HEK293T (cell line): ENCODE measurements around the gene CFAP210.

Source experiments
- CTCF ChIA-PET: fragments of 350-600 bp; formaldehyde crosslinking; extraction: SDS; loops from one replicate; lab custom pipeline; 2021; ENCODE audit warnings: antibody characterized with exemption, inconsistent platforms; lab: Yijun Ruan, JAX
- POLR2A ChIA-PET: fragments of 350-600 bp; formaldehyde crosslinking; extraction: SDS; loops from one replicate; lab custom pipeline; 2020; ENCODE audit warnings: antibody characterized with exemption, inconsistent platforms; lab: Yijun Ruan, JAX
- DNase-seq: peaks from one replicate; pipeline ENCODE4 v3.0.0; 2012; ENCODE audit warnings: mixed read lengths; ENCODE audit errors: extremely low spot score
- ARNT ChIP-seq: fragments of 450-650 bp; IDR thresholded peaks from 2 replicates; pipeline ENCODE4 v1.6.1; 2017; ENCODE audit warnings: mild to moderate bottlenecking
- BHLHE40 ChIP-seq: fragments of 450-650 bp; IDR thresholded peaks from 2 replicates; pipeline ENCODE4 v1.6.1; 2016; ENCODE audit warnings: mild to moderate bottlenecking, moderate library complexity, borderline replicate concordance
- CTBP1 ChIP-seq: fragments of 450-650 bp; IDR thresholded peaks from 2 replicates; pipeline ENCODE4 v1.6.1; 2016; ENCODE audit warnings: borderline replicate concordance
- ELF4 ChIP-seq: fragments of 450-650 bp; IDR thresholded peaks from 2 replicates; pipeline ENCODE4 v1.6.1; 2017; ENCODE audit warnings: antibody characterized with exemption
- FOXA1 ChIP-seq: fragments of 450-650 bp; IDR thresholded peaks from 2 replicates; pipeline ENCODE4 v1.6.1; 2016; ENCODE audit warnings: mild to moderate bottlenecking
- FOXK2 ChIP-seq: fragments of 450-650 bp; IDR thresholded peaks from 2 replicates; pipeline ENCODE4 v1.6.1; 2016; ENCODE audit warnings: mild to moderate bottlenecking
- FOXM1 ChIP-seq: fragments of 450-650 bp; IDR thresholded peaks from 2 replicates; pipeline ENCODE4 v1.6.1; 2017; ENCODE audit warnings: mild to moderate bottlenecking, borderline replicate concordance
- HDGF ChIP-seq: fragments of 450-650 bp; IDR thresholded peaks from 2 replicates; pipeline ENCODE4 v1.6.1; 2017; ENCODE audit warnings: antibody characterized with exemption, borderline replicate concordance
- L3MBTL2 ChIP-seq: fragments of 450-650 bp; conservative IDR thresholded peaks from 2 replicates; pipeline ENCODE4 v1.6.1; 2016; ENCODE audit warnings: mild to moderate bottlenecking
- LEF1 ChIP-seq: fragments of 450-650 bp; IDR thresholded peaks from 2 replicates; pipeline ENCODE4 v1.6.1; 2017; ENCODE audit warnings: mild to moderate bottlenecking, borderline replicate concordance
- NFRKB ChIP-seq: fragments of 450-650 bp; IDR thresholded peaks from 2 replicates; pipeline ENCODE4 v1.6.1; 2016; ENCODE audit warnings: mild to moderate bottlenecking, moderate library complexity
- SP1 ChIP-seq: fragments of 450-650 bp; IDR thresholded peaks from 2 replicates; pipeline ENCODE4 v1.6.1; 2017
- SUZ12 ChIP-seq: fragments of 450-650 bp; IDR thresholded peaks from 2 replicates; pipeline ENCODE4 v1.6.1; 2016; ENCODE audit warnings: mild to moderate bottlenecking
- TARDBP ChIP-seq: fragments of 450-650 bp; IDR thresholded peaks from 2 replicates; pipeline ENCODE4 v1.6.1; 2016
- ZNF384 ChIP-seq: fragments of 450-650 bp; IDR thresholded peaks from 2 replicates; pipeline ENCODE4 v1.6.1; 2016
- TF ChIP-seq, protein P1 (sequence below): fragments of 450-650 bp; IDR thresholded peaks from 2 replicates; pipeline ENCODE4 v1.6.1; 2016

CFAP210 gene

DNA sequence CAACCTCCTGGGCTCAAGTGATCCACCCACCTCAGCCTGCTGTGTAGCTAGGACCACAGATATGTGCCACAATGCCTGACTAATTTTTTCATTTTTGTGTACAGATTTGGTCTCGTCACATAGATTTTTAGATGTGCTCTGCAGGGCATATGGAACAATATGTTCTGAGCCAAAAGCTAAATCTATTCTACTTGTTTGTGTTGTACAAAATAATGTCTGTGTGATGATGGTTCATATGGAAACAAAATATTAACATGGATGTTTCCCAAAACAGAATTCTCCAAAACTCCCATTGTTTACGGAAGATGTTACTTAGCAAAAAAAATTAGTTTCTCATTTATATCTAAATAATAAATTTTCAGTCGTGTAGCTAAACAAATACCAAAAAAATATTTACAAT is 26.8 kb upstream of the CFAP210 start:
- POLR2A ChIA-PET: no interaction called here
- CTCF ChIA-PET: no interaction called here
- no peak for TF ChIP-seq ELF4
- no peak for TF ChIP-seq FOXK2
- no peak for TF ChIP-seq FOXM1
- no peak for TF ChIP-seq ZNF384
- no peak for TF ChIP-seq ARNT
- TF ChIP-seq TARDBP: no peak
- no peak for TF ChIP-seq SP1
- no peak for TF ChIP-seq LEF1
- no peak for DNase-seq

DNA sequence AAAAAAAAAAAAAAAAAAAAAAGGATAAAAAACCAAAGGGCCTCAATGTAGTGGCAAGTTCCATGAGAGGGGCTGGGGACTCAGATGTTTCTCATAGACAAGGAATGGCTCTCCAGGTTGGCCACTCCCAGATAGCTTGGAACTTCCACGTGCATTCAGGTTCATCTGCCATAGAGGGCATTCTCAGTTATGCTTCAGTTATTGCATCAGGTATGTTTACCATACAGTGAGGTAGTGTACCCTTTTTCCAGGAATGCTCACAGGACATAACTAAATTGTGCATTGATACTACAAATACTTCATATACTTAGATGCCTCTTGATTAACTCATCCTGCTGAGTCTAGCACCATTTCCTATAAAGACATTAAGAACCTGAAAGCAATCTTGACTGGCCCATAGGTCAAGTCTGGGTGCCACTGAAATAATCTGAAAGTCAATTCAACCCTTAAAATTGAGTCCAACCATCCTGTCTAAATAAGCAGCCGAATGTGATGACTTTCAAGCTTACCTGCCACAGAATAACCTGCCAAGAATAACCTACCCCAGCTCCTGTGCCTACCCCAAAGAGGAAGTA is 24.8 kb upstream of the CFAP210 start:
- CTCF ChIA-PET: no interaction called here
- TF ChIP-seq FOXK2 (no peak), SUZ12 (no peak), NFRKB (no peak), FOXM1 (no peak), LEF1 (no peak), ZNF384 (no peak), TARDBP (no peak), ARNT (no peak), ELF4 (no peak), L3MBTL2 (no peak), SP1 (no peak), FOXA1 (no peak), BHLHE40 (no peak)
- TF ChIP-seq, protein P1, sequence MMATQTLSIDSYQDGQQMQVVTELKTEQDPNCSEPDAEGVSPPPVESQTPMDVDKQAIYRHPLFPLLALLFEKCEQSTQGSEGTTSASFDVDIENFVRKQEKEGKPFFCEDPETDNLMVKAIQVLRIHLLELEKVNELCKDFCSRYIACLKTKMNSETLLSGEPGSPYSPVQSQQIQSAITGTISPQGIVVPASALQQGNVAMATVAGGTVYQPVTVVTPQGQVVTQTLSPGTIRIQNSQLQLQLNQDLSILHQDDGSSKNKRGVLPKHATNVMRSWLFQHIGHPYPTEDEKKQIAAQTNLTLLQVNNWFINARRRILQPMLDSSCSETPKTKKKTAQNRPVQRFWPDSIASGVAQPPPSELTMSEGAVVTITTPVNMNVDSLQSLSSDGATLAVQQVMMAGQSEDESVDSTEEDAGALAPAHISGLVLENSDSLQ: no peak
- POLR2A ChIA-PET: no interaction called here
- DNase-seq: no peak

DNA sequence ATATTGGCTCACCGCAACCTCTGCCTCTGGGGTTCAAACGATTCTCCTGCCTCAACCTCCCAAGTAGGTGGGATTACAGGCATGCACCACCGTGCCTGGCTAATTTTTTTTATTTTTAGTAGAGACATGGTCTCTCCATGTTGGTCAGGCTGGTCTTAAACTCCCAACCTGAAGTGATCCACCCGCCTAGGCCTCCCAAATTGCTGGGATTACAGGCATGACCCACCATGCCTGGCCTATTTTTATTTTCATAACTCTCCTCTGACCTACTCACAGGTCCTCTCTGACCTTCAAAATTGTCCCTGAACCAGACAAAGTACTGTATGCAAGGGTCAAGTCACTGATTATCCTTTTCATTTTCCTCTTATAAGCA is 23.5 kb upstream of the CFAP210 start:
- no peak for DNase-seq
- TF ChIP-seq TARDBP: no peak
- POLR2A ChIA-PET: no interaction called here
- CTCF ChIA-PET: no interaction called here

DNA sequence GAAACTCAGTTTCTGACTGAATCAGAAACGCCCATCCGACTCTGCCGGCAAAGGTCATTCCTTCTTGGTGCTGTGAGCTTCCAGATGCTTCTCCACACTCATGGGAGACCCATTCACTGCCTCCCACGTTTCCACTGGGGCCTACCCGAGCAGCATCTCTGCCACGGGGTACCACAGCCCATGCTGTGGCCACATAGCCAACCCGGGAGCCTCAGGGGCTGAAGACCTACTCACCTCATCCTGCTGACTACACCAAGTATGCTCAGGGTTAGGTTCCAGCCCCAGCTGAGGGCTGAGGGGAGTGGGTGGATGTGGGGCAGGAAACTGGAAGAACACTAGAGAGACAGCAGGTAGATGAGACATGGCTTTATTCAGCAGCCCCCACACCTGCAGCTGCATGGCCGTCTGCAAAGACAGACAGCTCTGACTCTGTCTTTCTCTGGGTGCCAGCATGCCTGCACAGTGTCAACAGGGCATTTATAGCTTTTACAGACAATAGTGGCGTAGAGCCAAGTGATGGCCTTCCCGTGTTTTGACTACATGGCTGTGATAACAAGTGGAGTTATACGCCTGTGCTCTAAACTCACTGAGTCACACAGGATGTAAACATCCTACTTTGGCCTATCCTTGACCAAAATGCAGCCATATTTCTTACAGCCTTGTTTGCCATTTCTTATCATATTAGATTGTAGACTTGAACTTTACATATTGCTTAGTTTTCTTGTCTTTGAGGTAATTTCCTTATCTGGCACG is 22.9 kb upstream of the CFAP210 start:
- CTCF ChIA-PET: no interaction called here
- POLR2A ChIA-PET: no interaction called here
- no peak for DNase-seq
- TF ChIP-seq BHLHE40 (no peak), CTBP1 (no peak), NFRKB (no peak), FOXK2 (no peak), LEF1 (no peak), ARNT (no peak), ELF4 (no peak), SUZ12 (no peak), ZNF384 (no peak), L3MBTL2 (no peak)

DNA sequence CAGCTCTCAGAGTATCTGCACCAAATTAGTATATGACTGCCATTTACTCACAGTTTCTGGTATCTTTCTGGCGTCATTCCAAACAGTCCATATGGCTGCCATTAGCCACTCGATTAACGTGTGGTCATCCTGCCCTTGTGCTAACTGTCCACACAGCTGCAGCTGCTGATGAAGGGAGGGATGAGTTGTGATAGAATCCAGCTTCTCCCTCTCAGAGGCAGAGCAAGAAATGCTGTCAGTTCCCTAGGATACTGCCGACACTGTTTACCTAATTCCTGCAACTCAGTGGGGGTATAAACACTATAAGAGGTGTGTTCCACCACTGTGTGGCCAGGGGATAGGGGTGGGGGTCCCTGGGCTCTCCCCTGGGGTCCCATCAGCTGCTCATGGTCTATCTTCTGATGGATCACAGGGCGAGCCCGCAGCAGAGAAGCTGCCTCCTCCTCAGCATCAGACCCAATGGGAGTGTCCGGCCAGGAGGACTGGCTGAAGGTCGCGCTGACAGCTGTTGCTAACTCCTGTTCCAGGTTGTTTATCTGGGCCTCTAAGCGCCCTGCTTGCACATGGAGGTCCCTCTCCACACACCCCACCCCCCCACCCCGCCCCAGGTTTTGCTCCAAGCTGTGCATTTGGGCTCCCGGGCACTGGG is 22.2 kb upstream of the CFAP210 start:
- POLR2A ChIA-PET: no interaction called here
- CTCF ChIA-PET: no interaction called here
- no peak for DNase-seq
- no peak for TF ChIP-seq L3MBTL2
- TF ChIP-seq ARNT: no peak
- TF ChIP-seq ZNF384: no peak
- TF ChIP-seq SP1: no peak
- no peak for TF ChIP-seq SUZ12
- no peak for TF ChIP-seq TARDBP
- TF ChIP-seq NFRKB: no peak
- no peak for TF ChIP-seq CTBP1
- no peak for TF ChIP-seq HDGF
- no peak for TF ChIP-seq FOXM1
- no peak for TF ChIP-seq FOXK2
- TF ChIP-seq FOXA1: no peak
- TF ChIP-seq LEF1: no peak
- no peak for TF ChIP-seq BHLHE40
- TF ChIP-seq, protein P1: no peak

DNA sequence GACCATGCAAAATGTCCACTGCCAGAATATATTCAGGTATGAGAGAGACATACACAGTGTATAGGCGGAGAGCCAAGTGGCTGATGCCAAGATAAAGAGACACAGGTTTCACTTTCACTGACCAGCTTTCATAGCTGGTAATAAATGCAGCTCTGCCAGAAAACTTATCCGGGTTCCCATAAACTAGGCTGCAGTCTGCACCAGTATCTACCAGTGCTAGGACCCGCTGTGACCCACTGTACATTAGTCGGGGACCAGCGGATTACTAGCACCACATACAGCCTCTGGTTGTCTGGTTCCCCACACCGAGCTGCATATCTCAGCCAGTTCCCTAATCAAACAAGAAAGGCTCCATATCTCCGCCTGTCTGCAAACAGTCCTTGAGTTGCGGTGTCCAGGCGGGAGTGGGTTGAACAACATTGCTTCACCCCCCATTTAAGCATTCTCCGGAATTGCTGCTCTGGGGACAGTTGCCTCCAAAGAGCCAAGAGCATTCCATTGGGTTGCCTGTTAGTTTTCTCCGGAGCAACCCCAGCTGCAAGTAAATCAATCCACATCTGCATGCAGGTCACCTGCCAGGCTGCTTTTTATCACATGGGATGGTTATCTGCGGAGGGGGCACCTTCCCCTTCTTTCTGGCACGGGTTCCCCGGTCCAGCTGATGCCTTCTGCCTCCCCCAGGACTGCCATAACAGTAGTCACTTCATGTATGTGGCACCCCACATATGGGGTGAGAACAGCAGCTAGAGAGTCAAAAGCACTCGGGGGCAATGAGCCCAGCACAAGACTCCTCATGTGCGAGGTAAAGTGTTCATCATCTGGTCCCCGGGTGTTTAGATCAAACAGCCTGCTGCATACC is 21.4 kb upstream of the CFAP210 start:
- DNase-seq: no peak
- TF ChIP-seq SP1 (no peak), L3MBTL2 (no peak), ARNT (no peak), FOXA1 (no peak), TARDBP (no peak), FOXM1 (no peak), FOXK2 (no peak), SUZ12 (no peak), LEF1 (no peak), ELF4 (no peak), ZNF384 (no peak), HDGF (no peak), NFRKB (no peak), CTBP1 (no peak), BHLHE40 (no peak)
- TF ChIP-seq, protein P1: no peak
- ChIA-PET CTCF (interaction anchor here (0.6 to 1.0 kb wide), 2 partner anchors 12 to 69 kb away, joined by 3 to 5 read pairs; no protein-coding TSS in a partner anchor), POLR2A (interaction anchor here (0.8 kb wide), 1 partner anchor 19 kb away, joined by 3 read pairs; no protein-coding TSS in a partner anchor)
